ENCODE results near the gene RNF10. TPM values are rescaled to one million over a fixed set of nuclear protein-coding genes. Genes with fewer than 3 reads are reported as not detected.

The RNF10 gene
- total and polyA plus RNA-seq, 2 experiments from 2014 or later, result 113 to 149 TPM

- TF ChIP-seq NANOG (IDR thresholded peaks at IDR 0.05; ENCODE audit: borderline replicate concordance) (no peak), ETS1 (IDR thresholded peaks at IDR 0.05) (no peak)
Observed at GRCh38 chr12:120588371-120588770, 54.2 kb downstream of the RNF10 start (continued).

- Histone ChIP-seq H3K27me3 (ENCODE audit: insufficient read depth) (peaks cover 7% of the 10 kb centered on the region; the same call in 1 of the 2 replicates), H3K4me3 (no peak overlapping the region), H3K27ac (ENCODE audit: low read depth) (no peak overlapping the region), H3K9me2 (ENCODE audit: insufficient read depth) (no peaks in the 10 kb centered on the region), H3K36me3 (ENCODE audit: insufficient read depth) (no peaks in the 10 kb centered on the region), H3K4me2 (no peak overlapping the region), H3K79me2 (replicated peaks; ENCODE audit: insufficient read depth) (no peaks in the 10 kb centered on the region), H3F3A (replicated peaks; ENCODE audit: low read depth) (no peaks in the 10 kb centered on the region; the same call in 1 of the 2 replicates), H2AFZ (no peak overlapping the region), H4K20me1 (replicated peaks; ENCODE audit: insufficient read depth) (no peaks in the 10 kb centered on the region), H3K4me1 (ENCODE audit: insufficient read depth) (no peaks in the 10 kb centered on the region)
- H3K4me1 Mint-ChIP-seq, result peaks cover 6% of the 10 kb centered on the region
- no peaks in the 10 kb centered on the region for H3K9me3 Mint-ChIP-seq
- H3K27me3 Mint-ChIP-seq (ENCODE audit: insufficient read depth, low read depth, poor library complexity), result peaks cover 13% of the 10 kb centered on the region
- no peak overlapping the region for H3K27ac Mint-ChIP-seq
- H3K36me3 Mint-ChIP-seq (ENCODE audit: low read depth), result no peaks in the 10 kb centered on the region
- ATAC-seq, result no peak
- DNase-seq (ENCODE audit: low spot score), result no peak
- H3K4me3 Mint-ChIP-seq, result no peak overlapping the region
- TF ChIP-seq ETS1 (IDR thresholded peaks at IDR 0.05) (no peak), REST (IDR thresholded peaks at IDR 0.05; ENCODE audit: unreplicated experiment) (no peak), ZNF331 (CRISPR knock-in tag; IDR thresholded peaks at IDR 0.05; ENCODE audit: low read depth) (no peak), CTCF (conservative IDR thresholded peaks at IDR 0.05; ENCODE audit: low read depth in 2 of 2) (no peak), NANOG (IDR thresholded peaks at IDR 0.05; ENCODE audit: borderline replicate concordance) (no peak), ZNF114 (CRISPR knock-in tag; IDR thresholded peaks at IDR 0.05) (no peak), ZNF462 (CRISPR knock-in tag; IDR thresholded peaks at IDR 0.05) (no peak), JUNB (IDR thresholded peaks at IDR 0.05; ENCODE audit: unreplicated experiment) (no peak)
Observed at GRCh38 chr12:120588948-120589930, 55.1 kb downstream of the RNF10 start.
